HG02763 (cell line): Measurements from ENCODE around the gene NOS1.
A peak's percentile ranks its signal among the peaks of the same experiment; 100 is the strongest.
"Not testable (repeated sequence)": the region's sequence is repeated elsewhere in the genome, so short reads cannot be mapped to it uniquely, and the experiment has no call there.

Experiments
- ATAC-seq: cut with Tn5 transposase; IDR thresholded peaks from one replicate; pipeline ENCODE4 v1.9.1; 2021; ENCODE audit warnings: mild to moderate bottlenecking, moderate library complexity; ENCODE audit not compliant: unreplicated experiment

The NOS1 gene

DNA sequence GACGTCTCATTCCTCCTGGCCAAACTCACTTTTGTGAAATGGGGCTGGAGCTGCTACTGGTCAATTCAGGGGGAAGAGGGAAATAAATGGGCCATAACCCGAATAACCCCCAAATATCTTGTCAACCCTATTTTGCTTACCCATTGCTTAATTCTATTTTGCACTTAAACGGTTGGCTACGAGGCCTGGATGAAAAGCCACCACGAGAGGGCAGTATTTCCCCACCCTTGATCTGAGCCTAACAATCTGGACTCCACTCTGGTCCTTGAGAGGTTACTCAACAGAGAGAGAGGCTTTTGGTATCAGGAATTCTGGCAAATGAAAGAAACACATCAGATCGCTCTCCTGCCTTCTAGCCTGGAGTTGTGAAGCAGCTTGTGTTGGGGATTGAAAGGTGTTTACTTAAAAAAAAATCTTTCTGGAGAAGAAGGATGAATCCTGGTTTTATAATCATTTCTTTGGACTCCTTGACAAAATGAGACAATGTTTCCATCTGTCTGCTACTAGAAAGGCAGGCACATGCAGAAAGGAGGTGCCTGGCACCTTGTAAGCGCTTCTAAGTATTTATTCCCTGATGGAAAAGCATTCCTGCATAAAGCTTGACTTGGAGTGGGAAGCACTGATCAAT lies 148.7 kb downstream of the NOS1 start:
- ATAC-seq = no peak

DNA sequence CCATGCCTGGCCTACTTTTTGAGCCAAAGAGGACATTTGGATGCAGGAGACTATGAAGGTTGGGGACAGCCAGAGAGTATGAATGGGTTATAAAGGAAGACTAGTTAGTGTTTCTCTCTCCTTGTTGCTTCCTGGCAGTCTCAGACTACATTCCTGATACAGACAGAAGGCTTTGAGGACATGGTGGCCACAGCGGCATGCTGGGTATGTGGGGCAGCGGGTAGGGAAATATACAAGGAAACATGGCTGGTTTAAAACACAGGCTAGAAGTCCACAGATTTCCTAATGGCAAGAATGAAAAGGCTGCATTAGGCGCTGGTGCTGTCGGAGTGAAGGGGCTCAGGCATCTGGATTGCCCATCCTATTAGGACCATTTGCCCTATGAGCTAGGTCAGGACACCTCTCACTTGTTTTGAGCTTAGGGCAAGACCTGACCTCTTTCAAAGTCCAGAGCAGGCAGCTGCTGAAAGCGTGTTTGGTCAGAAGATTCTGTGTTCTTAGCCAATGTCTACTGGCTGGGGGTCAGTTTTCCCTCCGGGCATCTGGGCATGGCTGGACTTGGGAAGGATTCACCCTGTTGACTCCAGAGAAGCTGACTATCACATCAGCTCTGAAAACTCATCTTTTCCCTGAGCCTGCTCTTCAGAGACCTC lies 151.0 kb downstream of the NOS1 start:
- no peak for ATAC-seq

GRCh38 chr12:117209626-117210025 lies 151.8 kb downstream of the NOS1 start:
- no peak for ATAC-seq

DNA sequence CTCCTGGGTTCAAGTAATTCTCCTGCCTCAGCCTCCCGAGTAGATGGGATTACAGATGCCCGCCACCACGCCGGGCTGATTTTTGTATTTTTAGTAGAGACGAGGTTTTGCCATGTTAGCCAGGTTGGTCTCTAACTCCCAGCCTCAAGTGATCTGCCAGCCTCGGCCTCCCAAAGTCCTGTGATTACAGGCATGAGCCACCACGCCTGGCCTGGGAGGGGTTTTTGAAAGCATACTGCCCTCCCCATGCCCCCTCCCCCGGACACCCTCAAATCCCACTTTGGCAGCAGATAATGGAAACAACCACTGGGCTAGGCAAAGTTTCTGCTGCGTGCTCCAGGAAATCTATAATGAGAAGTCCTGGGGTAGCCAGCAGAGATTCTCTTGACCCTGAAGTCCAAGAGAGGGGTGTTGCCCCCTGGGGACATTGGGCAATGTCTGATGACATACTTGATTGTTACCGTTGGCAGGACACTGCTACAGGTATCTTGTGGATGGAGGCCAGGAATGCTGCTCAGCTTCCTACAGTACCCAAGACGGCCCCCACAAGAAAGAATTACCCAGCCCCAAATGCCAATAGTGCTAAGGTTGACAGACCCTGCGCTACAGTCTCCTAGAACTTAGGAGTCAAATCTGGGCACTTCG lies 152.5 kb downstream of the NOS1 start:
- ATAC-seq = no peak

DNA sequence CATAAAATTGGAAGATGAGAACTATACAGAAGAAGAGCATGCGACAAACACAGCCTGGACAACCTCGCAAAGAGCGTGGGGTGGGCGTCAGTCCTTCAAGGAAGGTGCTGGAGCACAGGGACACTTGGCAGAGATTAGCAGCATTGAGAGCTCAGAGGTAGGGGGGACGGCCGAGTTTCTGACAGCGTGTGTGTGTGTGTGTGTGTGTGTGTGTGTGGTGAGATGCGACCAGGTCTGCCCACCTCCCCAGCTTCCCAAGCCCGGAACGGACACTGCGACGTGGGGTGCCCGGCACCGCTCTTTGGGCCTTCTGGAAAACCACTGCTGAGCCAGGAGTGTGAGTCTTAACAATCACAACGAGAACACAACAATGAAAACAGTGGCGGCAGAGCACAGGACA lies 153.2 kb downstream of the NOS1 start:
- no peak for ATAC-seq

GRCh38 chr12:117207675-117208074 lies 153.8 kb downstream of the NOS1 start:
- ATAC-seq = no peak

GRCh38 chr12:117202556-117202955 lies 158.9 kb downstream of the NOS1 start:
- no peak for ATAC-seq

GRCh38 chr12:117202033-117202432 lies 159.4 kb downstream of the NOS1 start:
- no peak for ATAC-seq

GRCh38 chr12:117199956-117200744 lies 161.3 kb downstream of the NOS1 start:
- ATAC-seq = not testable (repeated sequence)

- not testable (repeated sequence) for ATAC-seq
These were observed 165.1 kb downstream of the NOS1 start for GRCh38 chr12:117196334-117196733.

DNA sequence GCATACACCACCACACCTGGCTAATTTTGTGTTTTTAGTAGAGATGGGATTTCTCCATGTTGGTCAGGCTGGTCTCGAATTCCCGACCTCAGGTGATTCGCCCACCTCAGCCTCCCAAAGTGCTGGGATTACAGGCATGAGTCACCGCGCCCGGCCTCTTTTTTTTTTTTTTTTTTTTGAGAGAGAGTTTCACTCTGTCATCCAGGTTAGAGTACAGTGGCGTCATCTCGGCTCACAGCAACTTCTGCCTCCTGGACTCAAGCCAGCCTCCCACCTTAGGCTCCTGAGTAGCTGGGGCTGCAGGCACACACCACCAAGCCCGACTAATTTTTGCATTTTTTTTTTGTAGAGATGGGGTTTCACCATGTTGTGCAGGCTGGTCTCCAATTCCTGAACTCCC lies 166.4 kb downstream of the NOS1 start:
- ATAC-seq = not testable (repeated sequence)

GRCh38 chr12:117193903-117194302 lies 167.5 kb downstream of the NOS1 start:
- ATAC-seq = no peak

GRCh38 chr12:117192581-117192980 lies 168.8 kb downstream of the NOS1 start:
- not testable (repeated sequence) for ATAC-seq

DNA sequence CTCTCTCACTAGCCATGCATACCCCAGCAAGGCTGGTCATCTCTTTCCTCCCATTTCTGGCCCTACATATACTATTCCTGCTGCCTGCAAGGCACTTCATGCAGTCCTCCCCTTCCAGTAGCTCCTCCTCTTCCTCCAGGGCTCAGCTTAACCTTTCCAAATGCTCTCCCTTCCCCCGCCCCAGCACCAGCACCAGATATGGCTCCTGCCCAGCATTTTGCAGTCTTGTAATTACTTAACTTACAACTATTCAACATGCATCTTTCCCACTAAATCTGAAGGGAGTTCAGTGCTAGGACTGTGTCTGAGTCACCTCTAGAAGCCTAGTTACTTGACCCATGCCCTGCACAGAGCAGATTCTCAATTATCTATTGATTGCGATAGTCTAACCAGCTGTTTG lies 169.4 kb downstream of the NOS1 start:
- no peak for ATAC-seq

GRCh38 chr12:117190210-117190781 lies 171.1 kb downstream of the NOS1 start, which contains the start of gene FBXO21:
TSS of gene FBXO21 (minus strand) at chr12:117190470. CDS start at chr12:117190456, 14 bp downstream.
- ATAC-seq = peak; percentile 97

DNA sequence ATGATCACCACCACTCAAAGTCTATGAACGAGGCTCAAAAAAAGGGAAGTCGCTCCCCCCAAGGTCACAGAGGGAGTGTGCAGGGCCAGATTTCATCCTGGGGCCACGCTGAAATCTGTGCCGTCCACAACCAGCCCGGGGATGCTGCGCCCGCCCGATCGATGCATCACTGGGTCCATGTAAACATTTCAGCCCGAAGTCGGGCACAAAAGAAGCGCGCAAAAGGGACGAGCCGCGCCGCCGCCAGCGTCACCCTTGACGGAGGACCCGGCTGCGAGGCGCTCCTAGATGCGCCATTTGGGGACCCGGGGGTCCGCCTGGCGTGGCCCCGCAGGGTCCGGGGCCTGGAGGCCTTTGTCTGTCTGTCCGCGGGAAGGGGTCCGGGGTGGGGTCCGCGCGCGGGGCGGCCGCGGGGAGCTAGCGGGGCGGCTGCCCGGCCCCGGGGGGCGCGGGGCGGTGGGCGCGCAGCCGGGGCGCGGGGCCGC lies 171.7 kb downstream of the NOS1 start:
- ATAC-seq = peak; percentile 28

GRCh38 chr12:117188961-117189724 lies 172.3 kb downstream of the NOS1 start:
- ATAC-seq = no peak

GRCh38 chr12:117188121-117188665 lies 173.2 kb downstream of the NOS1 start:
- no peak for ATAC-seq

GRCh38 chr12:117187421-117187820 lies 174.0 kb downstream of the NOS1 start:
- ATAC-seq = no peak

GRCh38 chr12:117182866-117183265 lies 178.6 kb downstream of the NOS1 start:
- ATAC-seq = no peak
